Uterus (tissue), 4 donors: ENCODE data around the gene SETD3. TPM values are rescaled to one million over a fixed set of nuclear protein-coding genes. Genes with fewer than 3 reads are reported as not detected.

Experiments used
- DNase-seq, 2 donors: peaks; one replicate each; pipeline ENCODE4 v3.0.0-alpha.2; 2019 to 2020
- H3K27ac ChIP-seq, 2 donors: fragments of 200-600 bp; sonication (generic); 1 replicate in 1 of 2; 2 replicates in 1 of 2; pipeline ENCODE4 v1.5.1; 2016 to 2018
- H3K27me3 ChIP-seq, 2 donors: fragments of 200-600 bp; sonication (generic); one replicate each; pipeline ENCODE4 v1.5.1; 2018 to 2019; ENCODE audit warnings: control low read depth in 1 of 2
- H3K36me3 ChIP-seq, 2 donors: fragments of 200-600 bp; sonication (generic); one replicate each; pipeline ENCODE4 v1.5.1; 2019; ENCODE audit warnings: control low read depth in 1 of 2
- H3K4me1 ChIP-seq, 2 donors: fragments of 200-600 bp; sonication (generic); one replicate each; pipeline ENCODE4 v1.5.1; 2018 to 2019; ENCODE audit warnings: control low read depth in 1 of 2
- H3K4me3 ChIP-seq, 2 donors: fragments of 200-600 bp; sonication (generic); 1 replicate in 1 of 2; 2 replicates in 1 of 2; pipeline ENCODE4 v1.5.1; 2018 to 2019; ENCODE audit warnings: mild to moderate bottlenecking in 1 of 2
- H3K9me3 ChIP-seq, 2 donors: fragments of 200-600 bp; sonication (generic); one replicate each; pipeline ENCODE4 v1.5.1; 2019; ENCODE audit warnings: control low read depth in 1 of 2
- CTCF ChIP-seq, 4 experiments: fragments of 200-600 bp in 2 of 4; fragments of 450-650 bp in 2 of 4; sonication (generic) in 2 of 4; IDR thresholded peaks; one replicate each; pipeline ENCODE4 v1.5.1; 2016 to 2019; ENCODE audit warnings: antibody characterized with exemption in 4 of 4, mild to moderate bottlenecking in 2 of 4, moderate library complexity in 1 of 4
- POLR2A ChIP-seq, 2 donors: fragments of 450-650 bp; IDR thresholded peaks; one replicate each; pipeline ENCODE4 v1.6.1; 2016; ENCODE audit warnings: antibody characterized with exemption in 2 of 2, mild to moderate bottlenecking in 1 of 2, moderate library complexity in 1 of 2
- intact Hi-C: fragments of 100-400 bp; cut with DNase I; formaldehyde crosslinking; loops from one replicate; pipeline ENCODE4 v1.15.1; 2023; ENCODE audit warnings: low total_unique reads
- total RNA-seq, 4 donors: library from RNA; depleted of rRNA in 3 of 4; stranded (reverse); fragments of >200 nt in 3 of 4; gene quantifications; one replicate each; pipeline versions ENCODE4 v1.1.0 to v1.2.4, GENCODE V29; 2014 to 2023
- donor health status: DM: yes; HTN: yes; CAD: no.

The SETD3 gene
- total RNA-seq, 4 donors from 2014 or later: 98.1 to 151 (median 121) TPM

GRCh38 chr14:99441157-99441870 lies 39.3 kb downstream of the SETD3 start:
- H3K9me3 ChIP-seq: no peaks in the 10 kb centered on the region
- H3K27me3 ChIP-seq: no peaks in the 10 kb centered on the region
- DNase-seq: no peak
- H3K36me3 ChIP-seq: no peaks in the 10 kb centered on the region
- no peak overlapping the region for H3K4me3 ChIP-seq
- no peak overlapping the region for H3K27ac ChIP-seq
- no peaks in the 10 kb centered on the region for H3K4me1 ChIP-seq
- TF ChIP-seq CTCF (IDR thresholded peaks at IDR 0.05): no peak
- no peak for TF ChIP-seq POLR2A (IDR thresholded peaks at IDR 0.05)
- intact Hi-C loops: no loop called here

GRCh38 chr14:99440278-99440677 lies 40.4 kb downstream of the SETD3 start:
- no peak for DNase-seq
- H3K9me3 ChIP-seq: no peaks in the 10 kb centered on the region
- intact Hi-C loops: no loop called here
- TF ChIP-seq POLR2A (IDR thresholded peaks at IDR 0.05) (no peak), CTCF (IDR thresholded peaks at IDR 0.05) (no peak)
- H3K4me3 ChIP-seq: no peak overlapping the region
- H3K27me3 ChIP-seq: no peaks in the 10 kb centered on the region
- H3K27ac ChIP-seq: no peak overlapping the region
- no peaks in the 10 kb centered on the region for H3K4me1 ChIP-seq
- H3K36me3 ChIP-seq: no peaks in the 10 kb centered on the region

GRCh38 chr14:99437706-99438105 lies 43.0 kb downstream of the SETD3 start:
- Histone ChIP-seq H3K4me1 (no peaks in the 10 kb centered on the region), H3K4me3 (no peak overlapping the region), H3K9me3 (no peaks in the 10 kb centered on the region), H3K36me3 (no peaks in the 10 kb centered on the region), H3K27ac (no peak overlapping the region), H3K27me3 (no peaks in the 10 kb centered on the region)
- DNase-seq: no peak
- intact Hi-C loops: no loop called here
- TF ChIP-seq CTCF (IDR thresholded peaks at IDR 0.05) (no peak), POLR2A (IDR thresholded peaks at IDR 0.05) (no peak)

GRCh38 chr14:99436247-99437180 lies 44.1 kb downstream of the SETD3 start:
- no peaks in the 10 kb centered on the region for H3K4me1 ChIP-seq

More at GRCh38 chr14:99436247-99437180, 44.1 kb downstream of the SETD3 start:
- Histone ChIP-seq H3K4me3 (no peak overlapping the region), H3K36me3 (no peaks in the 10 kb centered on the region), H3K27ac (peak overlapping the region in 1 of 2 donors; percentile 30), H3K9me3 (no peaks in the 10 kb centered on the region), H3K27me3 (no peaks in the 10 kb centered on the region)
- TF ChIP-seq CTCF (IDR thresholded peaks at IDR 0.05): no peak
- no peak for TF ChIP-seq POLR2A (IDR thresholded peaks at IDR 0.05)
- no peak for DNase-seq
- intact Hi-C loops: no loop called here
